Keratinocyte (primary cell): Measurements from ENCODE around the gene COPA. TPM values are rescaled to one million over a fixed set of nuclear protein-coding genes. Genes with fewer than 3 reads are reported as not detected.

Source experiments
- DNase-seq: peaks from one replicate; pipeline ENCODE4 v3.0.0-alpha.2; 2011; ENCODE audit warnings: low read depth, missing footprints, low spot score
- FAIRE-seq: peaks from 2 replicates; lab custom pipeline; 2011; peaks lifted over from hg19 to GRCh38; lab: Jason Lieb, UNC
- H2AFZ ChIP-seq: 2 replicates; pipeline ENCODE4 v1.6.0; 2012; ENCODE audit warnings: low read length, control low read depth, inconsistent platforms; ENCODE audit not compliant: control insufficient read depth
- H3K27ac ChIP-seq: 2 replicates; pipeline ENCODE4 v1.5.1; 2011; ENCODE audit warnings: low read length; ENCODE audit not compliant: control insufficient read depth, insufficient read depth
- H3K27me3 ChIP-seq: 3 replicates; pipeline ENCODE4 v1.6.0; 2011; ENCODE audit warnings: low read length; ENCODE audit not compliant: control insufficient read depth, insufficient read depth; ENCODE audit errors: extremely low read depth
- H3K36me3 ChIP-seq, 2 experiments: 2 replicates in 1 of 2; 3 replicates in 1 of 2; pipeline ENCODE4 v1.5.1; 2011; ENCODE audit warnings: low read length in 2 of 2, mild to moderate bottlenecking in 1 of 2; ENCODE audit not compliant: control insufficient read depth in 2 of 2, insufficient read depth in 2 of 2; ENCODE audit errors: extremely low read depth in 1 of 2
- H3K4me1 ChIP-seq: 3 replicates; pipeline ENCODE4 v1.5.1; 2011; ENCODE audit warnings: low read length; ENCODE audit not compliant: control insufficient read depth, insufficient read depth; ENCODE audit errors: extremely low read depth
- H3K4me2 ChIP-seq: 3 replicates; pipeline ENCODE4 v1.6.0; 2011; ENCODE audit warnings: low read depth, low read length; ENCODE audit not compliant: control insufficient read depth, insufficient read depth; ENCODE audit errors: extremely low read depth
- H3K4me3 ChIP-seq, 3 experiments: fragments of 200-600 bp in 1 of 3; sonication (generic) in 1 of 3; 2 replicates in 2 of 3; 3 replicates in 1 of 3; pipeline ENCODE4 v1.5.1; 2011 to 2016; ENCODE audit warnings: low read length in 3 of 3, mild to moderate bottlenecking in 3 of 3, control low read depth in 2 of 3, inconsistent platforms in 1 of 3, low read depth in 1 of 3, mixed read lengths in 1 of 3, mixed run types in 1 of 3, moderate library complexity in 1 of 3; ENCODE audit not compliant: control insufficient read depth in 2 of 3, insufficient read depth in 2 of 3; ENCODE audit errors: extremely low read depth in 1 of 3
- H3K79me2 ChIP-seq: 2 replicates; pipeline ENCODE4 v1.6.0; 2012; ENCODE audit warnings: low read length; ENCODE audit not compliant: control insufficient read depth, insufficient read depth
- H3K9ac ChIP-seq: 3 replicates; pipeline ENCODE4 v1.6.0; 2011; ENCODE audit warnings: low read length; ENCODE audit not compliant: control insufficient read depth, insufficient read depth; ENCODE audit errors: extremely low read depth
- H3K9me1 ChIP-seq: 3 replicates; pipeline ENCODE4 v1.6.0; 2011; ENCODE audit warnings: low read length; ENCODE audit not compliant: control insufficient read depth, insufficient read depth; ENCODE audit errors: extremely low read depth
- H3K9me3 ChIP-seq: 2 replicates; pipeline ENCODE4 v1.5.1; 2012; ENCODE audit warnings: low read depth, low read length; ENCODE audit not compliant: control insufficient read depth
- H4K20me1 ChIP-seq: 3 replicates; pipeline ENCODE4 v1.6.0; 2011; ENCODE audit warnings: low read length; ENCODE audit not compliant: control insufficient read depth, insufficient read depth; ENCODE audit errors: extremely low read depth
- EZH2 ChIP-seq: IDR thresholded peaks from one replicate; pipeline ENCODE4 v1.6.1; 2012; ENCODE audit warnings: inconsistent platforms, mild to moderate bottlenecking, low read length, moderate library complexity
- dilution Hi-C: fragments of 300-500 bp; cut with MboI; formaldehyde crosslinking; loops from one replicate; pipeline ENCODE4 v1.7.0; 2020; ENCODE audit warnings: low sequenced_read_pairs; ENCODE audit not compliant: extremely low pct_ligation_motif_present
- polyA plus RNA-seq, 5 experiments: library from polyadenylated mRNA; depleted of rRNA in 3 of 5; stranded (reverse) in 3 of 5; stranded (forward) in 1 of 5; unstranded in 1 of 5; fragments of >200 nt; gene quantifications; 1 replicate in 1 of 5; 2 replicates in 3 of 5; 3 replicates in 1 of 5; pipeline versions ENCODE4 v1.2.1 to v1.2.3, GENCODE V29; 2011 to 2012; ENCODE audit warnings: missing spikeins in 2 of 5, low read depth in 1 of 5, low replicate concordance in 1 of 5
- TF ChIP-seq, protein P1 (sequence below), 3 experiments: IDR thresholded peaks in 1 of 3; conservative IDR thresholded peaks in 1 of 3; optimal IDR thresholded peaks in 1 of 3; 2 replicates in 2 of 3; 3 replicates in 1 of 3; pipeline versions ENCODE3 to v1.5.1; 2011; ENCODE audit warnings: low read length in 3 of 3, mild to moderate bottlenecking in 3 of 3, moderate library complexity in 2 of 3, control low read depth in 1 of 3, inconsistent platforms in 1 of 3; ENCODE audit not compliant: insufficient read depth in 2 of 3; ENCODE audit errors: extremely low read depth in 1 of 3

Gene COPA
- polyA plus RNA-seq, 1 donor (not counting 4 experiments of a cell fraction or from before 2014, with no cell fraction given), result 169 TPM

DNA sequence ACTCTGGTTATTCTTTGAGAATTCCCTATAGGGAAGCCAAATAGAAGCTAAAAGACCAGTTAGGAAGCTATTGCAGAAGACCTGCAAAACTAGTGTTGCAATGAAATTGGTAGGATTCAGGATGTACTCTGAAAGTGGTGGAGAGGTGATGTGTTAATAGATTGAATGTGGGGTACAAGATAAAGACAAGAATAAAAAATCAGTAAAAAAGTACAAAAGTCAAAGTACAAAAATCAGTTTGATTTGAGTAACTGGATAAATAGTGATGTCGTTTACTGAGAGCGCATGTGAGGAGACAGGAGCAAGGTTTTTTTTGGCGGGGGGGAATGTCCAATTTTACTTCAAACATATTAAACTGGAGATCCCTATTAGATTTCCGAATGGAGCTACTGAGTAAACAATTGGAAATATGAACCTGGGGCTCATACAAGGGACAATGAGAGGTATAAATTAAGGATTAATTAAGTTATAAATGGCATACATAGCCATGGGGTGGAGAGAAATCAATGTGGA lies 78.2 kb downstream of the COPA start:
- FAIRE-seq (no peak), DNase-seq (no peak)
- Histone ChIP-seq H4K20me1 (peaks cover 6% of the 10 kb centered on the region), H3K36me3 (peaks cover 0 to 1% of the 10 kb centered on the region in 2 experiments), H3K4me1 (peaks cover 17% of the 10 kb centered on the region), H3K9ac (no peak overlapping the region), H2AFZ (no peak overlapping the region), H3K9me1 (no peaks in the 10 kb centered on the region), H3K27me3 (no peaks in the 10 kb centered on the region), H3K4me3 (no peak overlapping the region), H3K27ac (no peak overlapping the region), H3K79me2 (peaks cover 24% of the 10 kb centered on the region), H3K4me2 (no peak overlapping the region), H3K9me3 (no peaks in the 10 kb centered on the region)
- dilution Hi-C loops, result no loop called here
- TF ChIP-seq, protein P1, sequence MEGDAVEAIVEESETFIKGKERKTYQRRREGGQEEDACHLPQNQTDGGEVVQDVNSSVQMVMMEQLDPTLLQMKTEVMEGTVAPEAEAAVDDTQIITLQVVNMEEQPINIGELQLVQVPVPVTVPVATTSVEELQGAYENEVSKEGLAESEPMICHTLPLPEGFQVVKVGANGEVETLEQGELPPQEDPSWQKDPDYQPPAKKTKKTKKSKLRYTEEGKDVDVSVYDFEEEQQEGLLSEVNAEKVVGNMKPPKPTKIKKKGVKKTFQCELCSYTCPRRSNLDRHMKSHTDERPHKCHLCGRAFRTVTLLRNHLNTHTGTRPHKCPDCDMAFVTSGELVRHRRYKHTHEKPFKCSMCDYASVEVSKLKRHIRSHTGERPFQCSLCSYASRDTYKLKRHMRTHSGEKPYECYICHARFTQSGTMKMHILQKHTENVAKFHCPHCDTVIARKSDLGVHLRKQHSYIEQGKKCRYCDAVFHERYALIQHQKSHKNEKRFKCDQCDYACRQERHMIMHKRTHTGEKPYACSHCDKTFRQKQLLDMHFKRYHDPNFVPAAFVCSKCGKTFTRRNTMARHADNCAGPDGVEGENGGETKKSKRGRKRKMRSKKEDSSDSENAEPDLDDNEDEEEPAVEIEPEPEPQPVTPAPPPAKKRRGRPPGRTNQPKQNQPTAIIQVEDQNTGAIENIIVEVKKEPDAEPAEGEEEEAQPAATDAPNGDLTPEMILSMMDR (optimal IDR thresholded peaks at IDR 0.05 in 1 of 3, IDR thresholded peaks at IDR 0.05 in 1 of 3, conservative IDR thresholded peaks at IDR 0.05 in 1 of 3; ENCODE audit: extremely low read depth in 1 of 3, insufficient read depth in 2 of 3, low read length in 3 of 3), result no peak
- no peak for TF ChIP-seq EZH2

DNA sequence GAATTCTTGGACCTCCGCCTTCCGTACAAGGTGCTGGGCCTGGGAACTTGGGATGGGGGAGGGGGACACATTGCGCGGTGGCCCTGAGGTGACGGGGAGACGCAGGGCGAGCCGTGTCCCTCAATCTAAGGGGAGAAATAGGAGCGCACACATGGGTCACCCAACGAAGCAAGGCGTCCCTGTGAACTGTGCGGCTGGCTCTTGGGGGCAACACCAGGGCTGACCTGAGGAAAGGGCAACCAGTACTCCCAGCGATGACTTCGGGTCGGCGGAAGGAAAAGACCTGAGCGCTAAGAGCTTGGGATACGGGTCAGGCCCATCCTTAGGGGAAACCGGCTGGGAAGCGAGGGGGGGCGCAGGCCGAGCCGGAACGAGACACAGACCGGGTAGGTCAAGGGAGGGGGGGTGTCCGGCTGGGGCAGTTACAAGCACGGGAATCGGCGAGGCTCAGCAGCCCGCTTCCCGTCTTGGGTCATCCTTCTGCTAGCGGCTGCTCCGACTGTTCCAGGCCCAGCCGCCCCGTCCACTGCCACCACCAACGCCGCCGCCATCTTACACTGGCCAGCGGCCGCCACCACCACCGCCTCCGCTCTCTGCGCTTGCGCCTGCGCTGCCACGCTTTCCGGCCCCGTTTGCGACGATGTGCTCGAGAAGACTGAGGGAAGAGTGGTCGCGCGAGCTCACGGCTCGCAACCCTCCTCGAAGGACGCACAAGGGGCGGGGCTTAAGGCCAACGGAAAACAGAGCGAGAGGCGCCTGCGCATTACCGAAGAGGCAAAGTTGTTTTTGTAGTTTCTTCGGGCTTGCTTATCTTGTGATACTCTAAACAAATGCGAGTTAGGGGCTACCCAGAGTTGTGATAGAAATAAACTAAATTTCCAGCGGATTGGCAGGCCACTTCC lies 80.9 kb downstream of the COPA start, which contains the start of gene DCAF8:
Gene DCAF8, minus strand, starts transcription at position 657 of the 902 bp plus-strand sequence. CDS start 18,541 bp downstream, outside the sequence.
- FAIRE-seq (peak; percentile 9), DNase-seq (peak; percentile 81)
- H3K4me2 ChIP-seq, result peak within 1 kb of the TSS; percentile 99
- H3K4me3 ChIP-seq, result peak within 1 kb of the TSS; percentile 95 to 100 (median 99)
- H4K20me1 ChIP-seq, result peaks cover 6% of the 10 kb centered on the region
- peaks cover 22% of the 10 kb centered on the region for H3K4me1 ChIP-seq
- H2AFZ ChIP-seq, result peak within 1 kb of the TSS; percentile 98
- peak within 1 kb of the TSS; percentile 100 for H3K27ac ChIP-seq
- peaks cover 1 to 7% of the 10 kb centered on the region in 2 experiments for H3K36me3 ChIP-seq
- peak within 1 kb of the TSS; percentile 100 for H3K9ac ChIP-seq
- no peaks in the 10 kb centered on the region for H3K27me3 ChIP-seq
- dilution Hi-C loops, result no loop called here
- TF ChIP-seq, protein P1 (optimal IDR thresholded peaks at IDR 0.05 in 1 of 3, IDR thresholded peaks at IDR 0.05 in 1 of 3, conservative IDR thresholded peaks at IDR 0.05 in 1 of 3; ENCODE audit: extremely low read depth in 1 of 3, insufficient read depth in 2 of 3, low read length in 3 of 3), result no peak
- TF ChIP-seq EZH2, result no peak
- no peaks in the 10 kb centered on the region for H3K9me3 ChIP-seq
- H3K79me2 ChIP-seq, result peaks cover 38% of the 10 kb centered on the region
- no peaks in the 10 kb centered on the region for H3K9me1 ChIP-seq
